SK-N-SH (cell line): ENCODE data around the gene ECSCR. TPM values are rescaled to one million over a fixed set of nuclear protein-coding genes. Genes with fewer than 3 reads are reported as not detected.
"Not testable (repeated sequence)": the region's sequence is repeated elsewhere in the genome, so short reads cannot be mapped to it uniquely, and the experiment has no call there.

Experiments
- CTCF ChIA-PET: fragments of 300-600, 350-600 bp; formaldehyde crosslinking; extraction: SDS; loops from one replicate; lab custom pipeline; 2021; lab: Yijun Ruan, JAX
- POLR2A ChIA-PET: fragments of 350-600 bp; sonication (Branson Sonifier 250); formaldehyde crosslinking; extraction: SDS; loops from one replicate; lab custom pipeline; 2020; ENCODE audit warnings: antibody characterized with exemption, inconsistent platforms; lab: Yijun Ruan, JAX
- DNase-seq: peaks from one replicate; pipeline ENCODE4 v3.0.0; 2012
- H2AFZ ChIP-seq: fragments of 200-600 bp; sonication (generic); 2 replicates; pipeline ENCODE4 v1.8.1; 2016; ENCODE audit warnings: antibody characterized with exemption, mild to moderate bottlenecking, low read depth
- H3F3A ChIP-seq: fragments of 200-600 bp; sonication (generic); replicated peaks from 2 replicates; pipeline ENCODE3; 2016; ENCODE audit warnings: antibody characterized with exemption, mild to moderate bottlenecking; ENCODE audit not compliant: insufficient read depth
- H3K27ac ChIP-seq, 2 experiments: fragments of 200-500 bp in 1 of 2; fragments of 200-600 bp in 1 of 2; sonication (Bioruptor generic) in 1 of 2; sonication (generic), shearing (Covaris generic) in 1 of 2; 2 replicates each; pipeline versions ENCODE4 v1.5.1 to v1.6.1; 2014 to 2016; ENCODE audit warnings: low read depth in 2 of 2, inconsistent platforms in 1 of 2, low read length in 1 of 2, mild to moderate bottlenecking in 1 of 2, mixed read lengths in 1 of 2
- H3K27me3 ChIP-seq: fragments of 200-600 bp; sonication (generic), shearing (Covaris generic); 2 replicates; pipeline ENCODE4 v1.6.1; 2016; ENCODE audit warnings: mixed run types; ENCODE audit not compliant: insufficient read depth
- H3K36me3 ChIP-seq, 2 experiments: fragments of 200-500 bp in 1 of 2; fragments of 200-600 bp in 1 of 2; sonication (Bioruptor generic) in 1 of 2; sonication (generic) in 1 of 2; replicated peaks in 1 of 2; 2 replicates each; pipeline versions ENCODE3 to v1.5.1; 2014 to 2016; ENCODE audit warnings: low read length in 1 of 2, mild to moderate bottlenecking in 1 of 2; ENCODE audit not compliant: insufficient read depth in 2 of 2, control insufficient read depth in 1 of 2
- H3K4me1 ChIP-seq, 2 experiments: fragments of 200-500 bp in 1 of 2; fragments of 200-600 bp in 1 of 2; sonication (Bioruptor generic) in 1 of 2; sonication (generic), shearing (Covaris generic) in 1 of 2; 2 replicates each; pipeline versions ENCODE4 v1.5.1 to v1.6.1; 2014 to 2016; ENCODE audit warnings: low read depth in 1 of 2, low read length in 1 of 2, mixed run types in 1 of 2; ENCODE audit not compliant: insufficient read depth in 2 of 2, control insufficient read depth in 1 of 2
- H3K4me2 ChIP-seq: fragments of 200-600 bp; sonication (generic), shearing (Covaris generic); 2 replicates; pipeline ENCODE4 v1.6.1; 2017; ENCODE audit warnings: mixed run types
- H3K4me3 ChIP-seq, 2 experiments: fragments of 200-500 bp in 1 of 2; fragments of 200-600 bp in 1 of 2; sonication (Bioruptor generic) in 1 of 2; sonication (generic), shearing (Covaris generic) in 1 of 2; 2 replicates each; pipeline versions ENCODE4 v1.5.1 to v1.8.1; 2014 to 2016; ENCODE audit warnings: low read depth in 2 of 2, inconsistent platforms in 1 of 2, low read length in 1 of 2, mild to moderate bottlenecking in 1 of 2, mixed read lengths in 1 of 2, moderate library complexity in 1 of 2
- H3K79me2 ChIP-seq: fragments of 200-600 bp; sonication (generic); 2 replicates; pipeline ENCODE4 v1.8.1; 2017; ENCODE audit warnings: mild to moderate bottlenecking; ENCODE audit not compliant: insufficient read depth
- H3K9ac ChIP-seq: fragments of 200-600 bp; sonication (generic); 2 replicates; pipeline ENCODE4 v1.6.1; 2017; ENCODE audit warnings: mixed run types
- H3K9me2 ChIP-seq: fragments of 200-600 bp; sonication (generic); 2 replicates; pipeline ENCODE4 v1.6.1; 2017; ENCODE audit warnings: mixed run types
- H3K9me3 ChIP-seq: fragments of 200-600 bp; sonication (generic); 2 replicates; pipeline ENCODE4 v1.6.1; 2017; ENCODE audit warnings: mixed run types, mild to moderate bottlenecking, moderate library complexity
- H4K20me1 ChIP-seq: fragments of 200-600 bp; sonication (generic); 2 replicates; pipeline ENCODE4 v1.6.1; 2017; ENCODE audit warnings: mild to moderate bottlenecking, mixed run types; ENCODE audit not compliant: insufficient read depth
- ELF1 ChIP-seq: IDR thresholded peaks from 2 replicates; pipeline ENCODE4 v1.4.0; 2012
- EZH2phosphoT487 ChIP-seq: fragments of 200-600 bp; sonication (generic); IDR thresholded peaks from 2 replicates; pipeline ENCODE4 v1.6.1; 2017; ENCODE audit warnings: low read depth, mixed run types, mild to moderate bottlenecking, antibody characterized with exemption, moderate library complexity, borderline replicate concordance
- FOXJ3 ChIP-seq: sonication (generic); formaldehyde crosslinking; IDR thresholded peaks from 2 replicates; pipeline ENCODE4 v1.5.1; 2020; ENCODE audit warnings: mild to moderate bottlenecking, missing genetic modification reagents
- FOXM1 ChIP-seq: IDR thresholded peaks from 2 replicates; pipeline ENCODE4 v1.4.0; 2012; ENCODE audit warnings: low read depth, mild to moderate bottlenecking
- GABPA ChIP-seq: IDR thresholded peaks from 2 replicates; pipeline ENCODE4 v1.4.0; 2012; ENCODE audit warnings: low read depth, mild to moderate bottlenecking
- MEF2A ChIP-seq: IDR thresholded peaks from 2 replicates; pipeline ENCODE4 v1.4.0; 2012; ENCODE audit warnings: low read depth, borderline replicate concordance
- MXI1 ChIP-seq: IDR thresholded peaks from 2 replicates; pipeline ENCODE4 v1.6.1; 2012; ENCODE audit warnings: mild to moderate bottlenecking, low read depth, low read length, improper control_type of control experiment
- NFIC ChIP-seq: IDR thresholded peaks from 2 replicates; pipeline ENCODE4 v1.4.0; 2012; ENCODE audit warnings: borderline replicate concordance
- NRF1 ChIP-seq: IDR thresholded peaks from 2 replicates; pipeline ENCODE4 v1.6.1; 2012; ENCODE audit warnings: low read depth, mild to moderate bottlenecking, low read length
- RAD21 ChIP-seq: IDR thresholded peaks from 2 replicates; pipeline ENCODE4 v1.6.1; 2012; ENCODE audit warnings: mild to moderate bottlenecking, low read length
- RCOR1 ChIP-seq: fragments of 150-350 bp; IDR thresholded peaks from 2 replicates; pipeline ENCODE4 v1.6.1; 2017; ENCODE audit warnings: antibody characterized with exemption, low read length
- TCF12 ChIP-seq: IDR thresholded peaks from 2 replicates; pipeline ENCODE4 v1.4.0; 2012
- WGBS: methylation state at CpG from one replicate; pipeline ENCODE4 v1.1.6; 2017; ENCODE audit warnings: low lambda C conversion rate; 5-methylcytosine and 5-hydroxymethylcytosine counted together
- polyA plus RNA-seq, 3 experiments: library from polyadenylated mRNA; depleted of rRNA; stranded (reverse); fragments of >200 nt; gene quantifications; 2 replicates each; pipeline ENCODE4 v1.2.3, GENCODE V29; 2012
- TF ChIP-seq, protein P1 (sequence below): IDR thresholded peaks from 2 replicates; pipeline ENCODE4 v1.4.0; 2012; ENCODE audit warnings: low read depth
- TF ChIP-seq, protein P2 (sequence below): fragments of 150-350 bp; IDR thresholded peaks from 2 replicates; pipeline ENCODE4 v1.6.1; 2017; ENCODE audit warnings: antibody characterized with exemption, low read length, low read depth, borderline replicate concordance
- TF ChIP-seq, protein P3 (sequence below): IDR thresholded peaks from 2 replicates; pipeline ENCODE4; 2012
- TF ChIP-seq, protein P4 (sequence below): IDR thresholded peaks from 2 replicates; pipeline ENCODE4 v1.4.0; 2012; ENCODE audit warnings: low read depth, borderline replicate concordance
- TF ChIP-seq, protein P5 (sequence below): fragments of 200-600 bp; sonication (generic); IDR thresholded peaks from 2 replicates; pipeline ENCODE4 v1.6.1; 2017; ENCODE audit warnings: antibody characterized with exemption, mild to moderate bottlenecking, moderate library complexity
- TF ChIP-seq, protein P6 (sequence below): fragments of 150-350 bp; IDR thresholded peaks from 2 replicates; pipeline ENCODE4 v1.6.1; 2016; ENCODE audit warnings: mild to moderate bottlenecking, low read depth, low read length
- TF ChIP-seq, protein P7 (sequence below): IDR thresholded peaks from 2 replicates; pipeline ENCODE4 v1.4.0; 2012; ENCODE audit warnings: low read depth, borderline replicate concordance

Gene ECSCR, protein sequence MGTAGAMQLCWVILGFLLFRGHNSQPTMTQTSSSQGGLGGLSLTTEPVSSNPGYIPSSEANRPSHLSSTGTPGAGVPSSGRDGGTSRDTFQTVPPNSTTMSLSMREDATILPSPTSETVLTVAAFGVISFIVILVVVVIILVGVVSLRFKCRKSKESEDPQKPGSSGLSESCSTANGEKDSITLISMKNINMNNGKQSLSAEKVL
- 10.9 and 13.5 TPM in 2 replicates for polyA plus RNA-seq (2012; rRNA removed)
- 9.4 and 11.9 TPM in 2 replicates for polyA plus RNA-seq (2012; cell fraction: cytosol; rRNA removed)
- 4.1 and 4.7 TPM in 2 replicates for polyA plus RNA-seq (2012; cell fraction: nucleus; rRNA removed)

DNA sequence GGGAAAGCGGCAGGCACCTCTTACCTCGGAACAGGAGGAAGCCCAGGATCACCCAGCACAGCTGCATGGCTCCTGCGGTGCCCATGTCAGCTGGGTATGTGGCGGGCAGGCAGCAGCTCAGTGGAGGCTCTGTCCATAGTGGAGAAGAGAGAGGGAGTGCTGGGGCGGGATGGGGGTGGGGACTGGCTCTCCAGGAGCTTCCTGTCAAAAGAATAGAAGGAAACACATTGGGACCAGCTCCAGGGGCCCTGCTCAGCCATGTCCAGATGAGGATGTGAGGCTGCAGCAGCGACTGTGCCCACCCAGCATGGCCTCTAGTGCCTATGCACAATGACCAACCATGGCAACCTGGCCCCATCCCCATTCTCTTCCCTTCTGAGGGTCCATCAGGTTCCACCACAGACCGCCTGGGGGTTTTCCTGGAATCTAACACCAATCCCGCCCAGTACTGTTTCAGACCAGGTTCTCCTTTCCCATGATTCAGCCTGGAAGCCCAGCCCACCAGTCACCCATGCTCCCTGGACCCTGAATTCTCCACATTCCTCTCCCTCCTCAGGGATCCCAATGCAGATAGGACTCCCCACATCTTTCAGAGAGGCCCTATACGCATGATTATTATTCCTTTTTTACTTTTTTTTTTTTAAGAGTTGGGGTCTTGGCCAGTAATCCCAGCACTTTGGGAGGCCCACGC lies at the start of gene ECSCR:
TSS of gene ECSCR (minus strand) at position 158 of the 691 bp plus-strand sequence. CDS start at position 85, 73 bp downstream.
- no peak for TF ChIP-seq FOXJ3 (CRISPR knock-in tag)
- TF ChIP-seq, protein P1, sequence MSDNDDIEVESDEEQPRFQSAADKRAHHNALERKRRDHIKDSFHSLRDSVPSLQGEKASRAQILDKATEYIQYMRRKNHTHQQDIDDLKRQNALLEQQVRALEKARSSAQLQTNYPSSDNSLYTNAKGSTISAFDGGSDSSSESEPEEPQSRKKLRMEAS: no peak
- no peak for TF ChIP-seq TCF12
- TF ChIP-seq MEF2A: no peak
- TF ChIP-seq NRF1: no peak
- no peak for TF ChIP-seq NFIC
- TF ChIP-seq, protein P2, sequence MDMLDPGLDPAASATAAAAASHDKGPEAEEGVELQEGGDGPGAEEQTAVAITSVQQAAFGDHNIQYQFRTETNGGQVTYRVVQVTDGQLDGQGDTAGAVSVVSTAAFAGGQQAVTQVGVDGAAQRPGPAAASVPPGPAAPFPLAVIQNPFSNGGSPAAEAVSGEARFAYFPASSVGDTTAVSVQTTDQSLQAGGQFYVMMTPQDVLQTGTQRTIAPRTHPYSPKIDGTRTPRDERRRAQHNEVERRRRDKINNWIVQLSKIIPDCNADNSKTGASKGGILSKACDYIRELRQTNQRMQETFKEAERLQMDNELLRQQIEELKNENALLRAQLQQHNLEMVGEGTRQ: no peak
- TF ChIP-seq, protein P3, sequence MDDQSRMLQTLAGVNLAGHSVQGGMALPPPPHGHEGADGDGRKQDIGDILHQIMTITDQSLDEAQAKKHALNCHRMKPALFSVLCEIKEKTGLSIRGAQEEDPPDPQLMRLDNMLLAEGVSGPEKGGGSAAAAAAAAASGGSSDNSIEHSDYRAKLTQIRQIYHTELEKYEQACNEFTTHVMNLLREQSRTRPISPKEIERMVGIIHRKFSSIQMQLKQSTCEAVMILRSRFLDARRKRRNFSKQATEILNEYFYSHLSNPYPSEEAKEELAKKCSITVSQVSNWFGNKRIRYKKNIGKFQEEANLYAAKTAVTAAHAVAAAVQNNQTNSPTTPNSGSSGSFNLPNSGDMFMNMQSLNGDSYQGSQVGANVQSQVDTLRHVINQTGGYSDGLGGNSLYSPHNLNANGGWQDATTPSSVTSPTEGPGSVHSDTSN: no peak
- TF ChIP-seq GABPA: no peak
- no peak for TF ChIP-seq FOXM1
- TF ChIP-seq MXI1: no peak
- no peak for TF ChIP-seq EZH2phosphoT487
- TF ChIP-seq RAD21: no peak
- TF ChIP-seq RCOR1: no peak
- TF ChIP-seq, protein P4, sequence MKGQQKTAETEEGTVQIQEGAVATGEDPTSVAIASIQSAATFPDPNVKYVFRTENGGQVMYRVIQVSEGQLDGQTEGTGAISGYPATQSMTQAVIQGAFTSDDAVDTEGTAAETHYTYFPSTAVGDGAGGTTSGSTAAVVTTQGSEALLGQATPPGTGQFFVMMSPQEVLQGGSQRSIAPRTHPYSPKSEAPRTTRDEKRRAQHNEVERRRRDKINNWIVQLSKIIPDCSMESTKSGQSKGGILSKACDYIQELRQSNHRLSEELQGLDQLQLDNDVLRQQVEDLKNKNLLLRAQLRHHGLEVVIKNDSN: no peak
- TF ChIP-seq, protein P5, sequence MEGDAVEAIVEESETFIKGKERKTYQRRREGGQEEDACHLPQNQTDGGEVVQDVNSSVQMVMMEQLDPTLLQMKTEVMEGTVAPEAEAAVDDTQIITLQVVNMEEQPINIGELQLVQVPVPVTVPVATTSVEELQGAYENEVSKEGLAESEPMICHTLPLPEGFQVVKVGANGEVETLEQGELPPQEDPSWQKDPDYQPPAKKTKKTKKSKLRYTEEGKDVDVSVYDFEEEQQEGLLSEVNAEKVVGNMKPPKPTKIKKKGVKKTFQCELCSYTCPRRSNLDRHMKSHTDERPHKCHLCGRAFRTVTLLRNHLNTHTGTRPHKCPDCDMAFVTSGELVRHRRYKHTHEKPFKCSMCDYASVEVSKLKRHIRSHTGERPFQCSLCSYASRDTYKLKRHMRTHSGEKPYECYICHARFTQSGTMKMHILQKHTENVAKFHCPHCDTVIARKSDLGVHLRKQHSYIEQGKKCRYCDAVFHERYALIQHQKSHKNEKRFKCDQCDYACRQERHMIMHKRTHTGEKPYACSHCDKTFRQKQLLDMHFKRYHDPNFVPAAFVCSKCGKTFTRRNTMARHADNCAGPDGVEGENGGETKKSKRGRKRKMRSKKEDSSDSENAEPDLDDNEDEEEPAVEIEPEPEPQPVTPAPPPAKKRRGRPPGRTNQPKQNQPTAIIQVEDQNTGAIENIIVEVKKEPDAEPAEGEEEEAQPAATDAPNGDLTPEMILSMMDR: no peak
- TF ChIP-seq, protein P6, sequence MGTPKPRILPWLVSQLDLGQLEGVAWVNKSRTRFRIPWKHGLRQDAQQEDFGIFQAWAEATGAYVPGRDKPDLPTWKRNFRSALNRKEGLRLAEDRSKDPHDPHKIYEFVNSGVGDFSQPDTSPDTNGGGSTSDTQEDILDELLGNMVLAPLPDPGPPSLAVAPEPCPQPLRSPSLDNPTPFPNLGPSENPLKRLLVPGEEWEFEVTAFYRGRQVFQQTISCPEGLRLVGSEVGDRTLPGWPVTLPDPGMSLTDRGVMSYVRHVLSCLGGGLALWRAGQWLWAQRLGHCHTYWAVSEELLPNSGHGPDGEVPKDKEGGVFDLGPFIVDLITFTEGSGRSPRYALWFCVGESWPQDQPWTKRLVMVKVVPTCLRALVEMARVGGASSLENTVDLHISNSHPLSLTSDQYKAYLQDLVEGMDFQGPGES: no peak
- no peak for TF ChIP-seq ELF1
- TF ChIP-seq, protein P7, sequence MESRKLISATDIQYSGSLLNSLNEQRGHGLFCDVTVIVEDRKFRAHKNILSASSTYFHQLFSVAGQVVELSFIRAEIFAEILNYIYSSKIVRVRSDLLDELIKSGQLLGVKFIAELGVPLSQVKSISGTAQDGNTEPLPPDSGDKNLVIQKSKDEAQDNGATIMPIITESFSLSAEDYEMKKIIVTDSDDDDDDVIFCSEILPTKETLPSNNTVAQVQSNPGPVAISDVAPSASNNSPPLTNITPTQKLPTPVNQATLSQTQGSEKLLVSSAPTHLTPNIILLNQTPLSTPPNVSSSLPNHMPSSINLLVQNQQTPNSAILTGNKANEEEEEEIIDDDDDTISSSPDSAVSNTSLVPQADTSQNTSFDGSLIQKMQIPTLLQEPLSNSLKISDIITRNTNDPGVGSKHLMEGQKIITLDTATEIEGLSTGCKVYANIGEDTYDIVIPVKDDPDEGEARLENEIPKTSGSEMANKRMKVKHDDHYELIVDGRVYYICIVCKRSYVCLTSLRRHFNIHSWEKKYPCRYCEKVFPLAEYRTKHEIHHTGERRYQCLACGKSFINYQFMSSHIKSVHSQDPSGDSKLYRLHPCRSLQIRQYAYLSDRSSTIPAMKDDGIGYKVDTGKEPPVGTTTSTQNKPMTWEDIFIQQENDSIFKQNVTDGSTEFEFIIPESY: no peak
- Histone ChIP-seq H3K9me3 (no peaks in the 10 kb centered on the region), H3K9me2 (no peaks in the 10 kb centered on the region), H3K4me2 (peak within 1 kb of the TSS; percentile 59), H3K4me3 (no peak within 1 kb of the TSS), H2AFZ (peak within 1 kb of the TSS; percentile 75; the same call in 1 of the 2 replicates), H3K4me1 (peaks cover 0 to 38% of the 10 kb centered on the region in 2 experiments; a peak in 3 of 4 replicates), H3K79me2 (0 out of 2 replicates have a peak, but pooled peaks cover 6% of the 10 kb centered on the region), H3K27ac (peak within 1 kb of the TSS in 1 of 2 experiments; percentile 84; a peak in 2 of 4 replicates), H4K20me1 (no peaks in the 10 kb centered on the region), H3K36me3 (no peaks in the 10 kb centered on the region), H3K27me3 (no peaks in the 10 kb centered on the region), H3K9ac (peak within 1 kb of the TSS; percentile 49), H3F3A (peaks cover 16% of the 10 kb centered on the region)
- ChIA-PET CTCF (no interaction called here), POLR2A (no interaction called here)
- WGBS: 97% methylated on average over 9 of the region's 10 CpGs
- DNase-seq: no peak

DNA sequence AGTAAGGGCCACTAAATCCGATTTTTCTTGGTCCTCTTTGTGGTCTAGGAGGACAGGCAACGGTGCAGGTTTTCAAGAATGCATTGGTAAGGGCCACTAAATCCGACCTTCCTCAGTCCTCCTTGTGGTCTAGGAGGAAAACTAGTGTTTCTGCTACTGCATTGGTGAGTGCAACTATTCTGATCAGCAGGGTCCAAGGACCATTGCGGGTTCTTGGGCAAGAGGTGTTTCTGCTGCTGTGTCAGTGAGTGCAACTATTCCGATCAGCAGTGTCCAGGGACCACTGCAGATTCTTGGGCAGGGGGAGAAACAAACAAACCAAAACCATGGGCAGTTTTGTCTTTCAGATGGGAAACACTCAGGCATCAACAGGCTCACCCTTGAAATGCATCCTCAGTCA lies 42.2 kb upstream of the ECSCR start:
- WGBS: 58% methylated on average over 5 of the region's 5 CpGs
- H3K9me3 ChIP-seq, H3K9ac ChIP-seq, H2AFZ ChIP-seq, H3K27ac ChIP-seq, H4K20me1 ChIP-seq, H3K27me3 ChIP-seq, POLR2A ChIA-PET, H3K36me3 ChIP-seq, H3F3A ChIP-seq, H3K4me3 ChIP-seq, H3K4me1 ChIP-seq, DNase-seq, H3K4me2 ChIP-seq, H3K79me2 ChIP-seq, H3K9me2 ChIP-seq: not testable (repeated sequence)
- CTCF ChIA-PET: interaction anchor here (0.6 to 2.4 kb wide), 3 partner anchors 70 to 261 kb away, joined by 3 to 7 read pairs (median 3); no protein-coding TSS in a partner anchor
